22Rv1 (cell line): Measurements from ENCODE around the gene CCK.

Experiments used
- H3K27ac ChIP-seq: fragments of 450-650 bp; 2 replicates; pipeline ENCODE4 v1.5.1; 2017
- CTCF ChIP-seq: fragments of 450-650 bp; IDR thresholded peaks from 2 replicates; pipeline ENCODE4 v1.5.1; 2017; ENCODE audit warnings: mild to moderate bottlenecking
- ZFX ChIP-seq: fragments of 450-650 bp; IDR thresholded peaks from 2 replicates; pipeline ENCODE4 v1.6.1; 2017; ENCODE audit warnings: antibody characterized with exemption, borderline replicate concordance

The CCK gene

GRCh38 chr3:42230860-42231259 lies 35.1 kb downstream of the CCK start:
- TF ChIP-seq CTCF (no peak), ZFX (no peak)
- H3K27ac ChIP-seq, result no peak overlapping the region

GRCh38 chr3:42229942-42230688 lies 35.9 kb downstream of the CCK start:
- no peak overlapping the region for H3K27ac ChIP-seq
- TF ChIP-seq ZFX (no peak), CTCF (peak; percentile 73)

GRCh38 chr3:42229266-42229941 lies 36.6 kb downstream of the CCK start:
- H3K27ac ChIP-seq, result no peak overlapping the region
- no peak for TF ChIP-seq ZFX

- H3K27ac ChIP-seq, result no peak overlapping the region
- no peak for TF ChIP-seq ZFX
- TF ChIP-seq CTCF, result 0 out of 2 replicates have a peak, but pooled peaks have one; percentile 10
Measured at GRCh38 chr3:42228796-42229195, 37.2 kb downstream of the CCK start.

- H3K27ac ChIP-seq, result no peak overlapping the region
Measured at GRCh38 chr3:42226470-42227425, 39.2 kb downstream of the CCK start.

GRCh38 chr3:42225486-42226363 lies 40.3 kb downstream of the CCK start:
- TF ChIP-seq ZFX (no peak), CTCF (no peak)
- H3K27ac ChIP-seq, result peak overlapping the region; percentile 12; the same call in 1 of the 2 replicates

More at GRCh38 chr3:42226470-42227425, 39.2 kb downstream of the CCK start:
- no peak for TF ChIP-seq ZFX
- no peak for TF ChIP-seq CTCF
